ENCODE data around the gene TGFA. TPM values are rescaled to one million over a fixed set of nuclear protein-coding genes. Genes with fewer than 3 reads are reported as not detected.
A peak's percentile ranks its signal among the peaks of the same experiment; 100 is the strongest.

Gene TGFA
- total RNA-seq, 1 experiment from 2014 or later: 4.2 TPM

DNA sequence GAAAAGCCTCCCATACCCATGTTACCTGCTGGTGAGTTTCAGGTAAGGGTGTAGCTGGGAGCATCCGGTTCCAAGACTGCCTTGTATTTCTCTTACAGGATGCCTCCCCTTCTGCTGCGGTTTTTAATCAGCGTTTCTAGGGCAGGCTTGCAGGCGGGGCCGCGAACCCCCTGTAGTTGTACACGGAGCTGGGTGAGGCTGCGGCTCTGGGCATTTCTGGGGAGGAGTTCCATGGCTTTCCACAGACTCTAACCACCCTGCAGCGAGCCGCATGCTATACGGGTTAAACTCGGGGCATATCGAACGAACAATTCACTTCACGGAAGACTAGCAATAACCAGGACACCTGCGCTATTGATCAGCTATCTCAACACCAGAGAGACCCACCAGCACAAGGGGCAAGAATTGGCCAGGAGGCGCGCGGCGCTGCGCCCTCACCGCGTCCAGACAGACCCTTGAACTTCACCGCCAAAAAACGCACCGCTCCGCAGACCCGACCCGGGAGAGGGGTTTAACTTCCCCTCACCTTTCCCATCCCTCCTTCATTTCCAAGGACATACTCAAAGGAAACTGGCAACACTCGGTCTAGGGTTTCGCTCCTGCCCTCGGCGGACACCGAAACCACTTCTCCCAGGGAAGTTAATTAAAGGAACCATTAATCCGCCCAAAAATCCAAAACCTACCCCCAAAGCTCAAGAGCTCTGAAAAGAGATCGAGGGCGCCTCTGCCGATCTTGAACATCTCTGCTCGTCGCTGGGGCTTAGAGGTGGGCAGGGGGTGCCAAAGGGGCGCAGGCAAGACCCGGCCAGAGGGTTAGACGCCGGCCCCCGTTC, 909 bp downstream of the TGFA start:
- DNase-seq (ENCODE audit: low read depth): no peak

GRCh38 chr2:70551167-70551566, 2.5 kb downstream of the TGFA start:
- DNase-seq (ENCODE audit: low read depth): no peak

GRCh38 chr2:70549962-70550361, 3.7 kb downstream of the TGFA start:
- no peak for DNase-seq (ENCODE audit: low read depth)

DNA sequence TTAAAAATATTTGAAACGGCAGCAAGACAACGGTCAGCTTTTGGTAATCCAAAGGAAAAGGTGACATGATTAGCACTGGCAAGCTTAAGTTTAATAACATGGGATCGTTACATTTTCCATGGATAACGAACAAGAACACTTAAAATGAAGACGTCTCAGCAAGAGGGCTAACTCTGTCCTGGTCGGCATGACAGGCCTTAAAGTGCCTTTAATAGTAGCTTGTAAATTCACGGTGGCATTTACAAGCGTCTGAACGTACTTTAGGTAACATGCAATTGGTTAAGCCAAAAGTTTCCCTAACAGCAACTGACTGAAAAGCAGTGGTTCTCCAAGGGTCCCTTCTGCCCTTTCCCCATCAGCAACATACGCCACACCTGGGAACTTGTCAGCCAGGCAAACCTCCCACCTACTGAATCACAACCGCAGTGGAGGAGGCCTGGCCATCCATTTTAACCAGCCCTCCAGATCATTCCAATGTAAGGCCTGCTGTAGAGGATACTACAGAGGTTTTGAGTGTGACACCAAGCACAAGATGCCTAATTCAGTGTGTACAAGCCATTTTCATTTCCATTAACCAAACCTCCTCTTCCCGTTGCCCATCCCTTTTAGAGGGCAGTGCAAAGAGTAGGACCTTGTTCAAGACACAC, 4.4 kb downstream of the TGFA start:
- DNase-seq (ENCODE audit: low read depth): no peak

- DNase-seq (ENCODE audit: low read depth): no peak
Measured at GRCh38 chr2:70548233-70548632, 5.4 kb downstream of the TGFA start.

DNA sequence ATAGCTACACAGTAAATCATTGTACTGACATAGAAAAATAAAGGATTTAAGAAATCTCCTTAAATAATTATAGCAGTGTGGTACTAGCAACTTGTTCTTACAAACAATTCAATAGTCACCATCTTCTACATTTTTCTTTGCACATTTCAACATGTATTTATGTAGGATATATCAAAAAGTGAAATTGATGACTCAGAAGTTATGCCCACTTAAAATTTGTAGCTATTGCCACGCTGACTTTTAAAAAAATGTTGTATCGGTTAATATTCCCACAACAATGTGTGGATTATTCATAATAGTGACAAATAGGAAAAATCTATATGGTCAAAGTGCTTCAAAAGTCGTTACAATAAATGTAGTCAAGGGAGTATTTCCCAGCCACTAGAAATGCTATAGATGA, 6.7 kb downstream of the TGFA start:
- DNase-seq (ENCODE audit: low read depth): no peak

GRCh38 chr2:70546376-70546775, 7.2 kb downstream of the TGFA start:
- no peak for DNase-seq (ENCODE audit: low read depth)

DNA sequence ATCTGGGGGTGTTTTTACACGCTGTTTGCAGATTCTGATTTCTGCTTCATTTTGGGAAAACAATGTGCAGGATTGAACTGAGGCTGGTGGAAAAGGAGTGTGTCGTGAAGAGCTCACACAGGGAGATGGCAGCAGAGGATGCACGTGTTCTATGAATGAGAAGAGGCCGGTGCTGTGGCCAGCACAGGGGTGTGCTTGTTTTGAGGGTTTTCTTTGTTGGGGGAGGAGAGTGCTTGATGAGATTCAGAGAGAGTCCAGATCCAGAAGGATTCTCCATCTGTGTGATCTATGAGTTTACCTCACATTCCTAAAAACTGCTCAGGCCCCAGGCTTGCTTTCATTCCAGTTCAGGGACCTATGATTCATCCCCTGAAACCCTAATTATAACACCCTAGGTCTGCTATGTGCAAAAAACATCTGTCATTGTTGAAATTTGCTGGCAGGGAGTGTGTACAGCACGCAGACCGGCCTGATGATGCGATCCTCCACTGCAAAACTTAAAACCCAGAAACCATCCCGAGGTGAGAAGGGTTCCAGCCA, 12.1 kb downstream of the TGFA start:
- DNase-seq (ENCODE audit: low read depth): peak; percentile 85

DNA sequence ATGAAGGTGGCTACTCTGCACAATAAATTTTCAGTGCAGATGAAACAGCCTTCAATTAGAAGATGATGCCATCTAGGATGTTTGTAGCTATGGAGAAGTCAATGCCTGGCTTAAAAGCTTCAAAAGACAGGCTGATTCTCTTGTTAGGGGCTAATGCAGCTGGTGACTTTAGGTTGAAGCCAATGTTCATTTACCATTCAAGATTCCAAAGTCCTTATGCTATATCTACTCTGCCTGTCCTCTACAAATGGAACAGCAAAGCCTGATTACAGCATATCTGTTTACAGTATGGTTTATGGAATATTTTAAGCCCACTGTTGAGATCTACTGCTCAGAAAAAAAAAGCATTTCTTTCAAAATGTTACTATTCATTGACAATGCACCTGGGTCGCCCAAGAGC, 15.8 kb downstream of the TGFA start:
- no peak for DNase-seq (ENCODE audit: low read depth)

- no peak for DNase-seq (ENCODE audit: low read depth)
Measured at GRCh38 chr2:70536517-70537055, 17.0 kb downstream of the TGFA start.

DNA sequence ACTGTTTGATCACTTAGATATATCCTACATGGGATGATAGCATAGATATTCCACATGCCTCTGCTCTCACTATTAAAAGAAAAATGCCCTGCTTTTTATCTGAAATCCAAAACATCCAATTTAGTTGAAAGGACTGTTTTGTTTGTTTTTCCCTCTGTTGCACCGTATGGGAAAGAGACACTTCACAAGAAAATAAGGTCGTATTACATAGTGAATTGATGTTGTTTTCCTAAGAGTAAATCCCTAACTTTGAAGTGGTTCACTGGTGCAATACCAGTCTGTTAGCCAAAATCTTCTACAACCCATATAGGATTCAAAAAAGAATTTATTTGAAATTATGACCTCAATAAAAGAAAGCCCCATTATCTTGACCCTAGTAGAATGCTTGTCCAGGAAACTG, 18.1 kb downstream of the TGFA start:
- no peak for DNase-seq (ENCODE audit: low read depth)

DNA sequence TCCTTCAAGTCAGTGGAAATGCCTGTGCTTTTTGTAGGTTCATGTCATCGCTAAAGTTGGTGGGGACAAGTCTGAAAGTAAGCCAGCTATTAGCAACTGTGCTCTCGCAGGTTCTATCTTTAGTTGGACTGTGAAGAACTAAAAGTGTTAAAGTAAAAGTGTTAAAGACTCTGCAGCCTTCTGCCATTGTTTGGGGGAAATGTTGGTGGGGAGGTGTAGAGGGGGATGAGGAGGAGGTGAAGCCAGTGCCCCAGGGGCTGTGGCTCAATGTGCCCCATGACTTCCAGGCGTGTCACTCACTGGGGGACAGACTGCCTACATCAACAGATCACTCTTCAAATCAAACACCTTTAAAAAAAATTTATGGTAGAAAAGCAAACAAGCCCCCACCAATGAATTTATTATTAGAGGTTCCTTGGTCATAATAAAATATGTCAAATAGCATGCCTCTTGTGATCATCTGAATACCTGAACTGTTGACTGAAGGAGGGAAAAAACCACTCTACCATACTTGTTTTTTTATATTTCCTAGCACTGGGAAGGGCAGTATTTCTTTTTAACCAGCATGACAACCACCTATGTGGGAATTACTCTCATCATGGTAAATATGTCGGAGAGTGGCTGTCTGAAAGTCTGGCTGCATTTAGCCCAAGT, 19.3 kb downstream of the TGFA start:
- no peak for DNase-seq (ENCODE audit: low read depth)

DNA sequence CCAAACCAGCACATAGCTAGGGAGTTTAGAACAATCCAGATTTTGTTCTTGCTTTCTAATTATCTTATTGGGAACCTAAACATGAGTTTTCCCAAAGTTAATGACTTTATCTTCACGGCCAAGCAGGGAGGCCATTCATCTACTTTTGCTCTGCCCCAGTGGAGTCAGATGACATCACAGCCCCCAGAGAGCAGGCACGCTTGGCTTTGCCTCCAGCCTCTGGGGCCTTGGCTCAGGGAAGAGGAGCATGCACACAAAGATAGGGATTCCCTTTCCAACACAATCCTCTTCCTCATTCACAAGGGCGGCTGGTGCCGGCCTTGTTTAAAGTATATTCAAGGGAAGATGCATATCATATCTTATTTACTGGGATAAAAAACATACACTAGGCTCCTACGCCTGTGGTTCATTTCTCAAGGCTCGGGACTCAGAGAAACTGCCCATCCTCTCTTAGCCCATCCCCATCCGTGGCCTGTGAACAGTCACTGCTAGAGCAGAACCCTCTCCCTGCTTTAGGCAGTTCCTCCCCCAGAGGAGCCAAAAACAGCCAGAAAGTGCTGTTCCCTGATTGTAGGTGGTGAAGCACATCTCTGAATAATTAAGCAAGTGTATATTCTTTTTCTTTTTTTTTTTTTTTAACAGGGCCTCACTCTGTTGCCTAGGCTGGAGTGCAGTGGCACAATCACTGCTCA, 21.2 kb downstream of the TGFA start:
- peak; percentile 29 for DNase-seq (ENCODE audit: low read depth)

GRCh38 chr2:70531419-70532086, 22.1 kb downstream of the TGFA start:
- DNase-seq (ENCODE audit: low read depth): no peak

DNA sequence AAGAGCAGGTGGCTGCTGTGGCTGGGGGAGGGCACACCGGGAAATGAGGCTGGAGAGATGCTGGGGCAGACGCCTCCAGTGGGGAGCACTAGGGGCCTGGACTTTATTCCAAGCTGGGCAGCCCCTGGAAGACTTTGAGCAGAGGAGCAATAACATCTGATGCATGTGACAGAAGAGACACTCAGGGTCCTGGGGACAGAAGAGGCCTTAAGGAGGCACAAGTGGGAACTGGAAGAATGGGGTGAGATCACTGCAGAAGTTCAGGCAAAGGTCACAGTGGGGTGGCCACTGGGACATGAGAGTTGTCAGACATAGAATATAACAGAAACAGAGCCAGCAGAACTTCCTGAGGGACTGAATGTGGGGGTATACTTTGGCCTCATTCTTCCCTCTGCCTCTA, 24.0 kb downstream of the TGFA start:
- no peak for DNase-seq (ENCODE audit: low read depth)

- no peak for DNase-seq (ENCODE audit: low read depth)
Measured at GRCh38 chr2:70528929-70529328, 24.7 kb downstream of the TGFA start.

DNA sequence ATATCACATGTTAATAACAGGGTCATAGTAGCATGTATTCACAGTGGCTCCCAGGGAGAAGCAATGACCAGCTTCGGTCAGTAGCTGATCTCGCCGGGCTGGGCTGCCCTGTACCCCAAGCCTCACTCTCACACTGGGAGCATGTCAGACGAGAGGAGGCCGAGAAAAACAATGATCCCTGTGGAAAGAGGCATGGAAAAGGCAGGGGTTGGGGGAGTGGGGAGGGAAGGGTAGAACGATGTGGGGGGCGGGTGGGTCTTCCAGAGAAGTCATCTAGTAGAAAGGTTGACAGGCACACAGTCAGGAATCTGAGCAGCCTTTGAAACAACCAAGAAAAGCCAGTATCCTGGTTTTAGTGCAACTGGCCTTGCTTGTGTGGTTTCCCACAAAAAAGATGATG, 25.4 kb downstream of the TGFA start:
- DNase-seq (ENCODE audit: low read depth): no peak

DNA sequence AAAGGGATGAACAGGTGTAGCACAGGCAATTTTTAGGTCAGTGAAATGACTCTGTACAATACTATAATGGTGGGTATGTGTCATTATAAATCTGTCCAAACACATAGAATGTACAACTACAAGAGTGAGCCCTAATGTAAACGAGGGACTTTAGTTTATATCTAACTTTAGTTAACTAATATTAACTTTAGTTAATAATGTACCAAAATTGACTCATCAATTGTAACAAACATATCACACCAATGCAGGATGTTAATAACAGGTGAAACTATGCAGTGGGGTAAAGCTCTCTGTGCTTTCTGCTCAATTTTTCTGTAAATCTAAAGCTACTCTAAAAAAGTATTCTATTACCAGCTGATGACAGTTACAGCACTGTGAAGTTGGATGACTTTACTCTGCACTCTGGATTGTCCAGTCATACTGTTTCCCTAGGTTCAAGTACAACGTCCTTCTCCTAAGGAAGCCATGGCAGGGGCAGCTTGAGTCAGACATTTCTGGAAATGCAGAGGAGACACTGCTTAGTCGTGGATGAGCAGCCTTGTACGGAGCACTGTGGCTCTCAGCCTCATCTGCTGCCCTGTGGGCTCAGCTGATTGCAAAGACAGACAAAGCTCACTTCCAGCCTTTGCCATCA, 26.1 kb downstream of the TGFA start:
- no peak for DNase-seq (ENCODE audit: low read depth)

DNA sequence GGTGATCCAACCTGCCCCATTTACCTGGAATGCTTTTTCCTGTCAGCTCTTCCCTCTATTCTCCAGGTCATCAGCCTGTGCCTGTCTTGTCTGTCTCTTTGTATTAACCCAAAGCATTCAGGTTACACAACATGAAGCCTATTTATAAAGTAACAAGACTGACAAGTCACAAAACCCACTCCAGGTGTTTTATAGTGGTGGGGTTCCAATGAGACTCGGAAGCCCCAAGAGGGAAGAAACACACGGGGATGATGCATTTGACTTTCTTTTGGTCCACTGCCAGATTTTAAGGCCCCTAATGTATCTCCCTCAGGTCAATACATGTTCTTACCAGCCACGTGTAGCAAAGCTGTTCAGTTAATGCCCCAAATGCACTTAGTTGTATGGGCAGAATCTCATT, 27.5 kb downstream of the TGFA start:
- no peak for DNase-seq (ENCODE audit: low read depth)

GRCh38 chr2:70525032-70525431, 28.6 kb downstream of the TGFA start:
- peak; percentile 52 for DNase-seq (ENCODE audit: low read depth)
